DND-41 (cell line): ENCODE results near the gene SETX.

Source experiments
- ATAC-seq: fragments of 200-7000 bp; cut with Tn5 transposase; 3 replicates; pipeline ENCODE4 v1.9.1; 2021; ENCODE audit warnings: low read depth; ENCODE audit not compliant: insufficient read depth
- DNase-seq: peaks from one replicate; pipeline ENCODE4 v3.0.0-alpha.2; 2020
- H2AFZ ChIP-seq: 2 replicates; pipeline ENCODE4 v1.6.0; 2012; ENCODE audit warnings: low read depth, low read length
- H3K27ac ChIP-seq: 2 replicates; pipeline ENCODE4 v1.5.1; 2012; ENCODE audit warnings: low read length, inconsistent platforms
- H3K27me3 ChIP-seq: fragments of 200-600 bp; sonication (generic); 2 replicates; pipeline ENCODE4 v1.6.0; 2012; ENCODE audit warnings: low read length, mild to moderate bottlenecking, inconsistent platforms; ENCODE audit not compliant: insufficient read depth, poor library complexity
- H3K36me3 ChIP-seq: 2 replicates; pipeline ENCODE4 v1.5.1; 2012; ENCODE audit warnings: low read length, inconsistent platforms; ENCODE audit not compliant: insufficient read depth
- H3K4me1 ChIP-seq: 2 replicates; pipeline ENCODE4 v1.5.1; 2012; ENCODE audit warnings: mild to moderate bottlenecking, low read length; ENCODE audit not compliant: insufficient read depth
- H3K4me2 ChIP-seq: 2 replicates; pipeline ENCODE4 v1.6.0; 2012; ENCODE audit warnings: mild to moderate bottlenecking, moderate library complexity, low read length, inconsistent platforms; ENCODE audit not compliant: insufficient read depth
- H3K4me3 ChIP-seq, 2 experiments: fragments of 200-600 bp in 1 of 2; shearing (Covaris generic) in 1 of 2; 2 replicates each; pipeline ENCODE4 v1.5.1; 2012 to 2016; ENCODE audit warnings: inconsistent platforms in 2 of 2, low read length in 2 of 2, mild to moderate bottlenecking in 2 of 2, low read depth in 1 of 2, moderate library complexity in 1 of 2
- H3K79me2 ChIP-seq: 2 replicates; pipeline ENCODE4 v1.6.0; 2012; ENCODE audit warnings: low read length, inconsistent platforms; ENCODE audit not compliant: insufficient read depth
- H3K9ac ChIP-seq: 2 replicates; pipeline ENCODE4 v1.6.0; 2012; ENCODE audit warnings: low read depth, mild to moderate bottlenecking, inconsistent platforms, low read length, moderate library complexity
- H3K9me3 ChIP-seq: 2 replicates; pipeline ENCODE4 v1.5.1; 2012; ENCODE audit warnings: low read length, moderate library complexity, mild to moderate bottlenecking, inconsistent platforms; ENCODE audit not compliant: insufficient read depth, severe bottlenecking
- H4K20me1 ChIP-seq: 2 replicates; pipeline ENCODE4 v1.6.0; 2012; ENCODE audit warnings: low read length; ENCODE audit not compliant: insufficient read depth
- CTCF ChIP-seq: IDR thresholded peaks from 2 replicates; pipeline ENCODE4 v1.5.1; 2012; ENCODE audit warnings: borderline replicate concordance, low read length, moderate library complexity, mild to moderate bottlenecking; ENCODE audit not compliant: poor library complexity, severe bottlenecking; ENCODE audit errors: extremely low read depth
- EZH2 ChIP-seq: IDR thresholded peaks from 3 replicates; pipeline ENCODE4 v1.6.1; 2012; ENCODE audit warnings: borderline replicate concordance, low read depth, mild to moderate bottlenecking, moderate library complexity, low read length, inconsistent platforms; ENCODE audit not compliant: severe bottlenecking

Gene SETX

GRCh38 chr9:132328580-132328979 is 26.2 kb downstream of the SETX start:
- Histone ChIP-seq H3K9ac (no peak overlapping the region), H3K79me2 (peaks cover 8% of the 10 kb centered on the region; the same call in 1 of the 2 replicates), H4K20me1 (no peaks in the 10 kb centered on the region; the same call in 1 of the 2 replicates), H3K4me1 (no peaks in the 10 kb centered on the region), H3K27ac (no peak overlapping the region), H2AFZ (no peak overlapping the region), H3K27me3 (no peaks in the 10 kb centered on the region), H3K4me2 (no peak overlapping the region), H3K36me3 (peaks cover 65% of the 10 kb centered on the region), H3K4me3 (no peak overlapping the region), H3K9me3 (no peaks in the 10 kb centered on the region)
- DNase-seq, result no peak
- ATAC-seq, result no peak
- TF ChIP-seq CTCF (no peak), EZH2 (no peak)

GRCh38 chr9:132327537-132327936 is 27.2 kb downstream of the SETX start:
- no peaks in the 10 kb centered on the region for H3K27me3 ChIP-seq
- no peak for DNase-seq
- no peak overlapping the region for H3K27ac ChIP-seq
- no peak overlapping the region for H3K4me2 ChIP-seq
- H3K4me1 ChIP-seq, result no peaks in the 10 kb centered on the region
- no peak overlapping the region for H2AFZ ChIP-seq
- H3K9me3 ChIP-seq, result no peaks in the 10 kb centered on the region
- ATAC-seq, result no peak
- peaks cover 61% of the 10 kb centered on the region for H3K36me3 ChIP-seq
- TF ChIP-seq EZH2 (no peak), CTCF (no peak)
- no peak overlapping the region for H3K4me3 ChIP-seq
- H3K9ac ChIP-seq, result no peak overlapping the region
- peaks cover 15% of the 10 kb centered on the region; the same call in 1 of the 2 replicates for H3K79me2 ChIP-seq
- H4K20me1 ChIP-seq, result no peaks in the 10 kb centered on the region; the same call in 1 of the 2 replicates

GRCh38 chr9:132324425-132324824 is 30.4 kb downstream of the SETX start:
- H3K79me2 ChIP-seq, result peaks cover 21% of the 10 kb centered on the region; the same call in 1 of the 2 replicates
- peaks cover 5% of the 10 kb centered on the region; the same call in 1 of the 2 replicates for H4K20me1 ChIP-seq
- no peak for TF ChIP-seq CTCF
- TF ChIP-seq EZH2, result no peak
- H3K4me1 ChIP-seq, result no peaks in the 10 kb centered on the region
- ATAC-seq (no peak), DNase-seq (no peak)
- H3K4me3 ChIP-seq, result no peak overlapping the region
- no peaks in the 10 kb centered on the region for H3K9me3 ChIP-seq
- no peak overlapping the region for H3K27ac ChIP-seq
- H2AFZ ChIP-seq, result no peak overlapping the region
- peaks cover 45% of the 10 kb centered on the region for H3K36me3 ChIP-seq
- H3K27me3 ChIP-seq, result no peaks in the 10 kb centered on the region
- no peak overlapping the region for H3K9ac ChIP-seq
- no peak overlapping the region for H3K4me2 ChIP-seq
